Fibroblast of lung (primary cell): Measurements from ENCODE around the gene FLNA. TPM values are rescaled to one million over a fixed set of nuclear protein-coding genes. Genes with fewer than 3 reads are reported as not detected.

ENCODE experiments used
- DNase-seq, 2 donors: peaks; one replicate each; pipeline versions ENCODE4 v3.0.0 to v3.0.0-alpha.2; 2010; ENCODE audit warnings: low read depth in 2 of 2
- H2AFZ ChIP-seq: 2 replicates; pipeline ENCODE4 v1.5.1; 2012; ENCODE audit warnings: low read length, control low read depth, inconsistent platforms
- H3K27ac ChIP-seq: 2 replicates; pipeline ENCODE4 v1.5.1; 2011; ENCODE audit warnings: low read length, control low read depth; ENCODE audit not compliant: insufficient read depth
- H3K27me3 ChIP-seq: 2 replicates; pipeline ENCODE4 v1.5.1; 2011; ENCODE audit warnings: mild to moderate bottlenecking, low read length; ENCODE audit not compliant: control insufficient read depth, insufficient read depth
- H3K36me3 ChIP-seq: 2 replicates; pipeline ENCODE4 v1.5.1; 2011; ENCODE audit warnings: low read length; ENCODE audit not compliant: control insufficient read depth, insufficient read depth
- H3K4me1 ChIP-seq: 2 replicates; pipeline ENCODE4 v1.5.1; 2011; ENCODE audit warnings: low read length; ENCODE audit not compliant: control insufficient read depth, insufficient read depth; ENCODE audit errors: extremely low read depth
- H3K4me2 ChIP-seq: 2 replicates; pipeline ENCODE4 v1.5.1; 2011; ENCODE audit warnings: low read length, control low read depth; ENCODE audit not compliant: insufficient read depth; ENCODE audit errors: extremely low read depth
- H3K4me3 ChIP-seq, 4 experiments: fragments of 200-600 bp in 1 of 4; sonication (generic) in 1 of 4; replicated peaks in 1 of 4; 2 replicates each; pipeline ENCODE4 v1.5.1; 2011 to 2016; ENCODE audit warnings: low read length in 4 of 4, low read depth in 3 of 4, mild to moderate bottlenecking in 3 of 4, control low read depth in 2 of 4, inconsistent platforms in 1 of 4, mixed read lengths in 1 of 4; ENCODE audit not compliant: insufficient read depth in 1 of 4; ENCODE audit errors: control extremely low read depth in 1 of 4
- H3K79me2 ChIP-seq: 2 replicates; pipeline ENCODE4 v1.5.1; 2012; ENCODE audit warnings: mild to moderate bottlenecking, low read length, inconsistent platforms; ENCODE audit not compliant: control insufficient read depth, insufficient read depth
- H3K9ac ChIP-seq: 2 replicates; pipeline ENCODE4 v1.5.1; 2011; ENCODE audit warnings: mild to moderate bottlenecking, low read length, control low read depth; ENCODE audit not compliant: insufficient read depth
- H3K9me3 ChIP-seq: 2 replicates; pipeline ENCODE4 v1.5.1; 2012; ENCODE audit warnings: low read depth, low read length; ENCODE audit not compliant: control insufficient read depth, insufficient read depth
- H4K20me1 ChIP-seq: 2 replicates; pipeline ENCODE4 v1.5.1; 2011; ENCODE audit warnings: low read length; ENCODE audit not compliant: control insufficient read depth, insufficient read depth; ENCODE audit errors: extremely low read depth
- CTCF ChIP-seq, 2 donors: IDR thresholded peaks in 1 of 2; conservative IDR thresholded peaks in 1 of 2; 1 replicate in 1 of 2; 2 replicates in 1 of 2; pipeline ENCODE4 v1.5.1; 2011 to 2012; ENCODE audit warnings: low read length in 2 of 2, control low read depth in 1 of 2, inconsistent platforms in 1 of 2, low read depth in 1 of 2, mild to moderate bottlenecking in 1 of 2
- EZH2 ChIP-seq: IDR thresholded peaks from 2 replicates; pipeline ENCODE4 v1.5.1; 2012; ENCODE audit warnings: low read length, control low read depth, mild to moderate bottlenecking; ENCODE audit errors: missing control alignments
- polyA plus RNA-seq, 2 donors: library from polyadenylated mRNA; depleted of rRNA in 1 of 2; stranded (reverse) in 1 of 2; unstranded in 1 of 2; fragments of >200 nt; gene quantifications; 2 replicates each; pipeline ENCODE4 v1.2.1, GENCODE V29; 2011 to 2012; ENCODE audit warnings: missing spikeins in 1 of 2
- total RNA-seq: library from RNA; depleted of rRNA; stranded (reverse); fragments of >200 nt; gene quantifications from 2 replicates; pipeline ENCODE4 v1.2.1, GENCODE V29; 2014

FLNA gene
- total and polyA plus RNA-seq, 2 donors (not counting 1 experiment from before 2014, with no cell fraction given) = 799 to 2,728 TPM

DNA sequence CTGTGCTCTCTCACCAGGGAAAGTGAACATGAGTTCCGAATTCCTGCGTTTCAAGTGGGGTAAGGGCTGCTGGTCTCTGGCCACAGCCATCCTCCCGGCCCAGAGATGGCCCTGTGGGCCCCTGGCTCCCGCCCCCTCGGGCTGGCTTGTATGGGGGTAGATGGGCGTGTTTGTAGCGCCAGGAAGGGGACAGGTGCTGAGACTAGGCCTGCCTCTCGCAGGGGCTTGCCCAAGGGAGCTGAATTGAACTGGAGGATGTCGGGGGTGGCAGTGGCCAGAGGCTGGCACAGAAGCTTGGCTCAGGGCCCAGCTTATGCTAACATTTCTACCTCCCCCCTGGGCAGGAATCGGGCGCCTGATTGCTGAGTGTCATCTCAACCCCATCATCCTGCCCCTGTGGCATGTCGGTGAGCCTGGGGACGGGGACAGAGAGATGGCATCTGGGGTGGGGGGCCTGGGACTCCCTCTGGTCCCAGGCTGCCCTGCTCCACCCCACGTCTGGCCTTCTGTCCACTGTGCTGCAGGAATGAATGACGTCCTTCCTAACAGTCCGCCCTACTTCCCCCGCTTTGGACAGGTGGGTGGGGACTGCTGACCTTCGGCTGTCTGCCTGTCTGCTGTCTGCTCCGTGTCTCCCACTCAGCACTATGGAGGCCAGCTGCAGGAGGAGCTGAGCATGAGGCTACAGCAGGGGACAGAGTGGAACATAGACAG, 45.4 kb upstream of the FLNA start:
- no peak for DNase-seq
- Histone ChIP-seq H3K27me3 (no peaks in the 10 kb centered on the region), H3K4me2 (no peak overlapping the region), H3K4me1 (no peaks in the 10 kb centered on the region), H2AFZ (no peak overlapping the region), H4K20me1 (no peaks in the 10 kb centered on the region), H3K27ac (no peak overlapping the region), H3K4me3 (no peak overlapping the region), H3K79me2 (no peaks in the 10 kb centered on the region), H3K36me3 (peaks cover 2% of the 10 kb centered on the region), H3K9ac (no peak overlapping the region), H3K9me3 (no peaks in the 10 kb centered on the region)
- TF ChIP-seq EZH2 (no peak), CTCF (conservative IDR thresholded peaks at IDR 0.05 in 1 of 2, IDR thresholded peaks at IDR 0.05 in 1 of 2; ENCODE audit: low read depth in 1 of 2, low read length in 2 of 2) (no peak)

- TF ChIP-seq CTCF (conservative IDR thresholded peaks at IDR 0.05 in 1 of 2, IDR thresholded peaks at IDR 0.05 in 1 of 2; ENCODE audit: low read depth in 1 of 2, low read length in 2 of 2) = no peak
- no peak for TF ChIP-seq EZH2
- H3K27ac ChIP-seq = no peak overlapping the region
Measured at GRCh38 chrX:154419189-154419588, 44.8 kb upstream of the FLNA start.

DNA sequence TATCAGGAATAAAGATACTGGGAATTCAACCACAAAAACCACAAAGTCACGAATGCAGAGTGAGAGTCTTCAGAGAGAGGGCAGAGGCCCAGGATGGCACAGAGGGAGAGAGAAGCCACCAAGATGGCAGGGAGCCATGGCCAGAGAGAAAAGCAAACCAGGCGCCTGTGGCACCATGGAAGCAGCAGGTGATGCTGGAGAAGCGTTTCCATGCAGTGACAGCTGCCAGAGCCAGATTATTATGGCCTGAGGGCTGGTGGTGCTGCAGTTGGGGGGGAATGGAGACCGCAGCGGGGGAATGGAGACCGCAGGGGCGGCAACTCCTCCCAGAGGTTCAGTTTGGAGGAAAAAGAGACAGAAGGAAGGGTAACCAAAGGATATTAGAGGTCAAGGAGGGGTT, 42.7 kb upstream of the FLNA start:
- Histone ChIP-seq H3K4me2 (no peak overlapping the region), H3K4me1 (peaks cover 2% of the 10 kb centered on the region), H3K79me2 (no peaks in the 10 kb centered on the region), H3K4me3 (no peak overlapping the region), H3K9me3 (no peaks in the 10 kb centered on the region), H3K36me3 (peaks cover 2% of the 10 kb centered on the region), H2AFZ (no peak overlapping the region), H4K20me1 (no peaks in the 10 kb centered on the region), H3K27ac (no peak overlapping the region), H3K9ac (no peak overlapping the region), H3K27me3 (no peaks in the 10 kb centered on the region)
- TF ChIP-seq CTCF (conservative IDR thresholded peaks at IDR 0.05 in 1 of 2, IDR thresholded peaks at IDR 0.05 in 1 of 2; ENCODE audit: low read depth in 1 of 2, low read length in 2 of 2) (no peak), EZH2 (no peak)
- DNase-seq = no peak

More at GRCh38 chrX:154419189-154419588, 44.8 kb upstream of the FLNA start:
- no peaks in the 10 kb centered on the region for H4K20me1 ChIP-seq
- no peaks in the 10 kb centered on the region for H3K27me3 ChIP-seq
- H3K4me3 ChIP-seq = no peak overlapping the region
- no peak overlapping the region for H3K9ac ChIP-seq
- no peak overlapping the region for H3K4me2 ChIP-seq
- H3K36me3 ChIP-seq = peaks cover 2% of the 10 kb centered on the region
- H3K9me3 ChIP-seq = no peaks in the 10 kb centered on the region
- H3K79me2 ChIP-seq = no peaks in the 10 kb centered on the region
- H3K4me1 ChIP-seq = no peaks in the 10 kb centered on the region
- DNase-seq = no peak
- H2AFZ ChIP-seq = no peak overlapping the region
